Sigmoid colon (tissue), 4 donors: ENCODE measurements around the gene UHRF2.

ENCODE experiments used
- CTCF ChIP-seq, 4 experiments: fragments of 450-650 bp in 3 of 4; fragments of 200-600 bp in 1 of 4; IDR thresholded peaks; one replicate each; pipeline ENCODE4 v1.5.1; 2016 to 2019; ENCODE audit warnings: antibody characterized with exemption in 4 of 4, mild to moderate bottlenecking in 3 of 4, moderate library complexity in 2 of 4
- EP300 ChIP-seq, 4 donors: sonication (generic); formaldehyde crosslinking; IDR thresholded peaks; one replicate each; pipeline ENCODE4 v1.6.1; 2017; ENCODE audit warnings: antibody characterized with exemption in 4 of 4

GRCh38 chr9:6408320-6408719, 4.7 kb upstream of the UHRF2 start:
- TF ChIP-seq CTCF (IDR thresholded peaks at IDR 0.05) (no peak), EP300 (IDR thresholded peaks at IDR 0.05) (no peak)
